SK-N-SH treated with all-trans-retinoic acid at 6 μM for 48 hours (cell line): ENCODE data around the gene IDUA.

Experiments used
- ATAC-seq: fragments of 200-7000 bp; cut with Tn5 transposase; 3 replicates; pipeline ENCODE4 v1.9.1; 2020; ENCODE audit warnings: mild to moderate bottlenecking, moderate library complexity
- ARNTL ChIP-seq: fragments of 450-650 bp; formaldehyde crosslinking; IDR thresholded peaks from 2 replicates; pipeline ENCODE4 v1.5.0; 2020; ENCODE audit warnings: low read depth, mild to moderate bottlenecking, moderate library complexity, borderline replicate concordance
- BACH2 ChIP-seq: fragments of 250-450 bp; sonication (Bioruptor Pico); IDR thresholded peaks from 2 replicates; pipeline ENCODE4 v1.9.0; 2021; ENCODE audit warnings: mild to moderate bottlenecking, borderline replicate concordance
- CREB5 ChIP-seq: fragments of 250-450 bp; sonication (Bioruptor Pico); IDR thresholded peaks from 2 replicates; pipeline ENCODE4 v1.5.1; 2020; ENCODE audit warnings: low read depth, mild to moderate bottlenecking, moderate library complexity
- CSDC2 ChIP-seq: fragments of 250-450 bp; sonication (Bioruptor Pico); IDR thresholded peaks from 2 replicates; pipeline ENCODE4 v1.5.0; 2020; ENCODE audit warnings: mild to moderate bottlenecking, moderate library complexity
- ESRRG ChIP-seq: fragments of 250-450 bp; sonication (Bioruptor Pico); IDR thresholded peaks from 2 replicates; pipeline ENCODE4 v1.6.1; 2021; ENCODE audit warnings: mild to moderate bottlenecking
- RARB ChIP-seq: fragments of 250-450 bp; sonication (Bioruptor Pico); IDR thresholded peaks from 2 replicates; pipeline ENCODE4 v1.8.0; 2021; ENCODE audit warnings: mild to moderate bottlenecking, moderate library complexity
- SNAI2 ChIP-seq: fragments of 250-450 bp; sonication (Bioruptor Pico); IDR thresholded peaks from 2 replicates; pipeline ENCODE4 v1.5.0; 2020; ENCODE audit warnings: mild to moderate bottlenecking, moderate library complexity
- TCF4 ChIP-seq: fragments of 250-450 bp; sonication (Bioruptor Pico); IDR thresholded peaks from 2 replicates; pipeline ENCODE4 v1.8.0; 2021; ENCODE audit warnings: mild to moderate bottlenecking, moderate library complexity, borderline replicate concordance
- TSHZ2 ChIP-seq: fragments of 250-450 bp; sonication (Bioruptor Pico); IDR thresholded peaks from 2 replicates; pipeline ENCODE4 v1.5.0; 2020; ENCODE audit warnings: mild to moderate bottlenecking, moderate library complexity
- ZC3H10 ChIP-seq: fragments of 250-450 bp; sonication (Bioruptor Pico); IDR thresholded peaks from 2 replicates; pipeline ENCODE4 v1.5.1; 2021; ENCODE audit warnings: mild to moderate bottlenecking, moderate library complexity
- ZFP3 ChIP-seq: fragments of 250-450 bp; sonication (Bioruptor Pico); IDR thresholded peaks from 2 replicates; pipeline ENCODE4 v1.5.0; 2020; ENCODE audit warnings: mild to moderate bottlenecking, moderate library complexity
- ZFP30 ChIP-seq: fragments of 450-650 bp; formaldehyde crosslinking; IDR thresholded peaks from 2 replicates; pipeline ENCODE4 v1.5.0; 2022; ENCODE audit warnings: mild to moderate bottlenecking, moderate library complexity
- ZNF70 ChIP-seq: fragments of 450-650 bp; formaldehyde crosslinking; IDR thresholded peaks from 2 replicates; pipeline ENCODE4 v1.5.0; 2020; ENCODE audit warnings: mild to moderate bottlenecking, moderate library complexity
- ZNF8 ChIP-seq: fragments of 450-650 bp; formaldehyde crosslinking; IDR thresholded peaks from 2 replicates; pipeline ENCODE4 v1.5.0; 2020; ENCODE audit warnings: mild to moderate bottlenecking, moderate library complexity
- TF ChIP-seq, protein P1 (sequence below): fragments of 250-450 bp; sonication (Bioruptor Pico); IDR thresholded peaks from 2 replicates; pipeline ENCODE4 v1.5.1; 2021; ENCODE audit warnings: mild to moderate bottlenecking, moderate library complexity
- TF ChIP-seq, protein P2 (sequence below): fragments of 250-450 bp; sonication (Bioruptor Pico); IDR thresholded peaks from 2 replicates; pipeline ENCODE4 v1.8.0; 2020; ENCODE audit warnings: mild to moderate bottlenecking, moderate library complexity, borderline replicate concordance

Gene IDUA

GRCh38 chr4:1043162-1043561 lies 56.3 kb downstream of the IDUA start:
- TF ChIP-seq ESRRG (no peak), ZFP30 (CRISPR knock-in tag) (no peak), ZNF8 (CRISPR knock-in tag) (no peak), RARB (CRISPR knock-in tag) (no peak), CSDC2 (CRISPR knock-in tag) (no peak), TCF4 (CRISPR knock-in tag) (no peak), ZFP3 (CRISPR knock-in tag) (no peak), TSHZ2 (no peak), ZNF70 (CRISPR knock-in tag) (no peak)
- TF ChIP-seq, protein P1, sequence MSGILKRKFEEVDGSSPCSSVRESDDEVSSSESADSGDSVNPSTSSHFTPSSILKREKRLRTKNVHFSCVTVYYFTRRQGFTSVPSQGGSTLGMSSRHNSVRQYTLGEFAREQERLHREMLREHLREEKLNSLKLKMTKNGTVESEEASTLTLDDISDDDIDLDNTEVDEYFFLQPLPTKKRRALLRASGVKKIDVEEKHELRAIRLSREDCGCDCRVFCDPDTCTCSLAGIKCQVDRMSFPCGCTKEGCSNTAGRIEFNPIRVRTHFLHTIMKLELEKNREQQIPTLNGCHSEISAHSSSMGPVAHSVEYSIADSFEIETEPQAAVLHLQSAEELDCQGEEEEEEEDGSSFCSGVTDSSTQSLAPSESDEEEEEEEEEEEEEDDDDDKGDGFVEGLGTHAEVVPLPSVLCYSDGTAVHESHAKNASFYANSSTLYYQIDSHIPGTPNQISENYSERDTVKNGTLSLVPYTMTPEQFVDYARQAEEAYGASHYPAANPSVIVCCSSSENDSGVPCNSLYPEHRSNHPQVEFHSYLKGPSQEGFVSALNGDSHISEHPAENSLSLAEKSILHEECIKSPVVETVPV = no peak
- TF ChIP-seq, protein P2, sequence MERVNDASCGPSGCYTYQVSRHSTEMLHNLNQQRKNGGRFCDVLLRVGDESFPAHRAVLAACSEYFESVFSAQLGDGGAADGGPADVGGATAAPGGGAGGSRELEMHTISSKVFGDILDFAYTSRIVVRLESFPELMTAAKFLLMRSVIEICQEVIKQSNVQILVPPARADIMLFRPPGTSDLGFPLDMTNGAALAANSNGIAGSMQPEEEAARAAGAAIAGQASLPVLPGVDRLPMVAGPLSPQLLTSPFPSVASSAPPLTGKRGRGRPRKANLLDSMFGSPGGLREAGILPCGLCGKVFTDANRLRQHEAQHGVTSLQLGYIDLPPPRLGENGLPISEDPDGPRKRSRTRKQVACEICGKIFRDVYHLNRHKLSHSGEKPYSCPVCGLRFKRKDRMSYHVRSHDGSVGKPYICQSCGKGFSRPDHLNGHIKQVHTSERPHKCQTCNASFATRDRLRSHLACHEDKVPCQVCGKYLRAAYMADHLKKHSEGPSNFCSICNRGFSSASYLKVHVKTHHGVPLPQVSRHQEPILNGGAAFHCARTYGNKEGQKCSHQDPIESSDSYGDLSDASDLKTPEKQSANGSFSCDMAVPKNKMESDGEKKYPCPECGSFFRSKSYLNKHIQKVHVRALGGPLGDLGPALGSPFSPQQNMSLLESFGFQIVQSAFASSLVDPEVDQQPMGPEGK (CRISPR knock-in tag) = no peak
- TF ChIP-seq, all 23 proteins: peak for 0
- ATAC-seq = no peak

GRCh38 chr4:1043651-1044468 lies 57.0 kb downstream of the IDUA start:
- peak; percentile 76 for ATAC-seq
- TF ChIP-seq, protein P1 = no peak
- TF ChIP-seq, protein P2 (CRISPR knock-in tag) = peak; percentile 83; the same call in 1 of the 2 replicates

DNA sequence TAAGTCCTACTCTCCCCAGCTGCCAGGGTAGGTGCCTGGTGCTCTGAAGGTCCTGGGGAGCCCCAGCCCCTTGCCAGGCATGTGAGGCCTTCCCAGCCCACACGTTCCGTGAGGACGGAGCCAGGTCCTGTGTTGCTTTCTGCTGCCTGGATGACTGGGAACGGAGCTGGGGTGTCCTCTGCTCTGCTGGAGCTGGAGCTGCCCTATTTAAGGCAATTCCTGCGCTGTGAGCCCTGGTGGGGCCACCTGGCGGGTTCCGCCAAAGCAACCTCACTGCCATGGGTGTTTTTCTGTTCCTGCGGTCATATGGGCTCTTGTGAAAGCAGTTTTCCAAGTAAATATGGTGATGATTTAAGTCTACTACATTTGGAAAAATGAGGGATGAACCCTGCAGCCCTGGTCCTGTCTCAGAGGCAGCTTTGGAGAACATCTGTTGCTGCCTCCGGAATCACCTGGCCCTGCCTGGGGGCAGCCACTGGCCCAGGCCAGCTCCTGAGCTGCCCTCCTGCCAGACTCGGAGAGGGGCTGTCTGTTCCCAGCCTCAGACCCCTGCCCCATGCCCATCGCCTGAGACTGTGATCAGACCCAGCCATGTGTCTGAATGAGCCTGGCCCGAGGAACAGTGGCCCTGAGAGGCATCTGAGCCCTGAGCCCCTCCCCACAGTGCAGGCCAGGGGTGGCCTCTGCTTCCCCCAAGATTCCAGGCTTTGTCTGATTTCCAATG lies 57.8 kb downstream of the IDUA start:
- ATAC-seq = no peak

More for the DNA sequence above, 57.8 kb downstream of the IDUA start:
- no peak for TF ChIP-seq BACH2
- no peak for TF ChIP-seq ZFP3 (CRISPR knock-in tag)
- TF ChIP-seq ZFP30 (CRISPR knock-in tag) = no peak
- TF ChIP-seq ZC3H10 (CRISPR knock-in tag) = no peak
- TF ChIP-seq ZNF8 (CRISPR knock-in tag) = no peak
- no peak for TF ChIP-seq ARNTL (CRISPR knock-in tag)
- no peak for TF ChIP-seq CSDC2 (CRISPR knock-in tag)
- no peak for TF ChIP-seq RARB (CRISPR knock-in tag)
- no peak for TF ChIP-seq CREB5 (CRISPR knock-in tag)
- TF ChIP-seq, protein P2 (CRISPR knock-in tag) = no peak
- no peak for TF ChIP-seq SNAI2
